Trophoblast cell (in vitro differentiated cells and primary cell): Measurements from ENCODE around the gene ADARB2.

Source experiments
- DNase-seq, 2 donors: peaks; one replicate each; pipeline ENCODE4 v3.0.0-alpha.2; 2016
- H2AFZ ChIP-seq: 2 replicates; pipeline ENCODE4 v1.6.1; 2013; ENCODE audit warnings: low read length, moderate library complexity, mild to moderate bottlenecking; ENCODE audit not compliant: insufficient read depth, poor library complexity
- H2AK5ac ChIP-seq: 2 replicates; pipeline ENCODE4 v1.6.1; 2013; ENCODE audit warnings: mild to moderate bottlenecking, low read length
- H2BK120ac ChIP-seq: 2 replicates; pipeline ENCODE4 v1.6.1; 2013; ENCODE audit warnings: low read length, mild to moderate bottlenecking, moderate library complexity; ENCODE audit not compliant: insufficient read depth, poor library complexity
- H2BK12ac ChIP-seq: 2 replicates; pipeline ENCODE4 v1.6.1; 2013; ENCODE audit warnings: mild to moderate bottlenecking, low read length, moderate library complexity
- H2BK5ac ChIP-seq: 2 replicates; pipeline ENCODE4 v1.6.1; 2013; ENCODE audit warnings: low read length, low read depth, moderate library complexity, mild to moderate bottlenecking; ENCODE audit not compliant: poor library complexity
- H3K14ac ChIP-seq: 2 replicates; pipeline ENCODE4 v1.6.1; 2013; ENCODE audit warnings: mild to moderate bottlenecking, low read length
- H3K18ac ChIP-seq: 2 replicates; pipeline ENCODE4 v1.6.1; 2013; ENCODE audit warnings: mild to moderate bottlenecking, low read length
- H3K23ac ChIP-seq: 2 replicates; pipeline ENCODE4 v1.6.1; 2013; ENCODE audit warnings: low read length
- H3K27ac ChIP-seq: 2 replicates; pipeline ENCODE4 v1.5.1; 2013; ENCODE audit warnings: low read depth, mild to moderate bottlenecking, inconsistent platforms, low read length, moderate library complexity
- H3K27me3 ChIP-seq: 2 replicates; pipeline ENCODE4 v1.6.1; 2013; ENCODE audit warnings: inconsistent platforms, mild to moderate bottlenecking, low read length, moderate library complexity; ENCODE audit not compliant: insufficient read depth
- H3K36me3 ChIP-seq, 2 experiments: 1 replicate in 1 of 2; 2 replicates in 1 of 2; pipeline ENCODE4 v1.6.1; 2013; ENCODE audit warnings: low read length in 2 of 2, mild to moderate bottlenecking in 2 of 2, moderate library complexity in 1 of 2; ENCODE audit not compliant: insufficient read depth in 2 of 2, control insufficient read depth in 1 of 2
- H3K4ac ChIP-seq: 2 replicates; pipeline ENCODE4 v1.6.1; 2013; ENCODE audit warnings: low read depth, mild to moderate bottlenecking, low read length, moderate library complexity
- H3K4me1 ChIP-seq, 2 experiments: 1 replicate in 1 of 2; 2 replicates in 1 of 2; pipeline ENCODE4 v1.6.1; 2013; ENCODE audit warnings: low read length in 2 of 2, mild to moderate bottlenecking in 2 of 2, moderate library complexity in 1 of 2; ENCODE audit not compliant: insufficient read depth in 2 of 2, control insufficient read depth in 1 of 2
- H3K4me2 ChIP-seq: 2 replicates; pipeline ENCODE4 v1.6.1; 2013; ENCODE audit warnings: inconsistent platforms, mild to moderate bottlenecking, low read length, moderate library complexity
- H3K4me3 ChIP-seq: 2 replicates; pipeline ENCODE4 v1.5.1; 2013; ENCODE audit warnings: mild to moderate bottlenecking, low read depth, low read length, inconsistent platforms
- H3K79me1 ChIP-seq: one replicate; pipeline ENCODE4 v1.6.1; 2013; ENCODE audit warnings: low read length
- H3K79me2 ChIP-seq: 2 replicates; pipeline ENCODE4 v1.6.1; 2013; ENCODE audit warnings: low read length, mild to moderate bottlenecking; ENCODE audit not compliant: control insufficient read depth, insufficient read depth, poor library complexity
- H3K9ac ChIP-seq: 2 replicates; pipeline ENCODE4 v1.6.1; 2013; ENCODE audit warnings: mild to moderate bottlenecking, low read length
- H3K9me3 ChIP-seq: 2 replicates; pipeline ENCODE4 v1.6.1; 2013; ENCODE audit warnings: low read depth, mild to moderate bottlenecking, control low read depth, inconsistent platforms, low read length; ENCODE audit not compliant: insufficient read depth
- H4K12ac ChIP-seq: 2 replicates; pipeline ENCODE4 v1.6.1; 2013; ENCODE audit warnings: low read depth, mild to moderate bottlenecking, low read length, moderate library complexity
- H4K8ac ChIP-seq: 2 replicates; pipeline ENCODE4 v1.6.1; 2013; ENCODE audit warnings: low read depth, mild to moderate bottlenecking, low read length, moderate library complexity
- H4K91ac ChIP-seq: one replicate; pipeline ENCODE4 v1.6.1; 2013; ENCODE audit warnings: low read depth, mild to moderate bottlenecking, low read length, moderate library complexity
- WGBS: extraction: QIAGEN DNeasy Blood & Tissue Kit; methylation state at CpG from one replicate; pipeline ENCODE4 v1.1.7; 2013; ENCODE audit warnings: missing lambda C conversion rate; ENCODE audit not compliant: insufficient read length, insufficient coverage; ENCODE audit errors: extremely low coverage; 5-methylcytosine and 5-hydroxymethylcytosine counted together

The ADARB2 gene

DNA sequence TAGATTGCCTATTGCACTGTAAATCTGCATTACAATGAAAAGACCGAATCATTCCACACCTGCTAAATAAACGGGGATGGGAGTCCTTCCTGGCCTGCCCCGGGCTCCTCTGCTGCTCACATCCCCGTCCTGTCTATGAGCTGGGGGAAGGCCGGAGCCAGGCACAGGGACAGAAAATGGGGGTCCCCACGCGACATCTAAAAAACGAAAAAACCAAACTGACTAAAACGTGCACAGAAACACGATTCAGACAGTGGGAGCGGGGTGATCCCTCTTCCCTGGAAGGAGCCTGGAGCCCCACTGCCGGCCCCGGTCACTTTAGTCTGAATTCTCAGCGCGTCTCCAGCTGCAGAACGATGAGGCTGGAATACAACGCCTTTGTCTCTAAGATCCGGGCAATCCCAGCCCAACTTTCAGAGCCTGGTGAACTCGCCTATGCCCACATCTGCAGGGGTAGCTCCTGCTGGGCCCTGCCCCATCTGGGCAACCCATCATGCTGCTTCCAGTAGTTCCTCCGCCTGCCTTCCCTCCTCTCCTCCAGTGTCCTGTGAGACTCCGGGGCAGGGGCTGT lies 78.0 kb downstream of the ADARB2 start:
- no peak for DNase-seq
- Histone ChIP-seq H3K79me1 (no peaks in the 10 kb centered on the region), H4K91ac (no peak overlapping the region), H3K4me2 (no peak overlapping the region), H3K14ac (no peak overlapping the region), H3K9me3 (peaks cover 8% of the 10 kb centered on the region), H3K27me3 (no peaks in the 10 kb centered on the region), H3K18ac (no peak overlapping the region), H2BK5ac (no peak overlapping the region), H2AFZ (no peak overlapping the region), H3K4me1 (no peaks in the 10 kb centered on the region), H3K36me3 (no peaks in the 10 kb centered on the region), H2BK120ac (no peak overlapping the region), H3K79me2 (no peaks in the 10 kb centered on the region), H4K8ac (no peak overlapping the region), H2AK5ac (no peak overlapping the region), H3K23ac (no peak overlapping the region), H2BK12ac (no peak overlapping the region), H4K12ac (no peak overlapping the region), H3K9ac (no peak overlapping the region), H3K27ac (no peak overlapping the region), H3K4me3 (no peak overlapping the region), H3K4ac (no peak overlapping the region)
- WGBS = no CpG with 5 or more reads among the region's 21 CpGs

DNA sequence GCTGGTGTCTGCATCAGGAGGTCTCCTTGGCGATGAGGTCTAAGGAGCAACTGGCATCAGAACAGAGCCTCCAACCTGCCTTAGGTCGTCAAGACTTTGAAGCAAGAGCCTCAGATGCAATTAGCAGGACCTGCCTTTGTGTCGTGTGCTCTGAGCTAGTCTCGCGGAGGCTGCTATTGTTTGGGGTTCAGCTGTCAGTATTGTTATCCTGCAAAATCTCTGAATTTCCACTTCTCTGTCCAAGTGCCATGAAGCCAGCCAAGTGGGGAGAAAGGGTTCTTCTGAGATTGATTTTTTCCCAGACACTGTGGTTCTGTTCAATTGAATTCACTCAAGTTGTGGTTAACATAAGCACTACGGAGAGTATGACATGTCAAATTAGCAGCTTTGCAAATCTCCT lies 78.7 kb downstream of the ADARB2 start:
- Histone ChIP-seq H3K14ac (no peak overlapping the region), H3K4me1 (no peaks in the 10 kb centered on the region), H3K36me3 (no peaks in the 10 kb centered on the region), H3K4me3 (no peak overlapping the region), H3K4me2 (no peak overlapping the region), H4K8ac (no peak overlapping the region), H3K27ac (no peak overlapping the region), H4K91ac (no peak overlapping the region), H2BK12ac (no peak overlapping the region), H3K18ac (no peak overlapping the region), H2AK5ac (no peak overlapping the region), H2BK120ac (no peak overlapping the region), H3K9ac (no peak overlapping the region), H4K12ac (no peak overlapping the region), H3K27me3 (no peaks in the 10 kb centered on the region), H2BK5ac (no peak overlapping the region), H2AFZ (no peak overlapping the region), H3K4ac (no peak overlapping the region), H3K79me1 (no peaks in the 10 kb centered on the region), H3K79me2 (no peaks in the 10 kb centered on the region), H3K9me3 (peaks cover 8% of the 10 kb centered on the region), H3K23ac (no peak overlapping the region)
- no peak for DNase-seq
- no CpG with 5 or more reads among the region's 6 CpGs for WGBS

DNA sequence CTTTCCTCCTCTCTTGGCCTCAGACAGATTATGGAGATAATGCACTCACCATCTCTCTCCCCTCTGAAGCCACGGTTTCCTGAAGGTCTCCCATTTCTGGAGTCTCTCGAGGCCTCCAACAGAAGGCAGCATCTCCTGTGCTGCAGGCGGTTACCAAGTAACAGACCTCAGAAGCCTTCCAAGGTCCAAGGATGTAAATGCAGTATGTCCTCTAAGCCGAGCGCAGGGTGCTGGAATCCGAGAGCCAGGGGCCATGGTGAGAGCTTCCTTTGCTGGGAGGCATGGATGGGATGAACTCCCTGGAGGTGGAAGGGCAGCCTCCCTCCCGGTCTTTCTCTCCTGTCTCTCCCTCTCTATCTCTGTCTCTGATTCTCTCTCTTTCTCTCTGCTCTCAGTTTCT lies 79.8 kb downstream of the ADARB2 start:
- no CpG with 5 or more reads among the region's 7 CpGs for WGBS
- no peak overlapping the region for H3K4me3 ChIP-seq
- no peak overlapping the region for H2BK5ac ChIP-seq
- H3K4ac ChIP-seq = no peak overlapping the region
- H3K79me1 ChIP-seq = no peaks in the 10 kb centered on the region
- no peak overlapping the region for H4K12ac ChIP-seq
- no peak overlapping the region for H3K14ac ChIP-seq
- H2AK5ac ChIP-seq = no peak overlapping the region
- no peak overlapping the region for H3K18ac ChIP-seq
- H3K9ac ChIP-seq = no peak overlapping the region
- H3K27ac ChIP-seq = no peak overlapping the region
- no peak for DNase-seq
- no peaks in the 10 kb centered on the region for H3K36me3 ChIP-seq
- no peaks in the 10 kb centered on the region for H3K27me3 ChIP-seq
- no peak overlapping the region for H3K23ac ChIP-seq
- H2AFZ ChIP-seq = no peak overlapping the region
- H3K4me2 ChIP-seq = no peak overlapping the region
- no peak overlapping the region for H2BK120ac ChIP-seq
- no peaks in the 10 kb centered on the region for H3K79me2 ChIP-seq
- no peak overlapping the region for H4K8ac ChIP-seq
- H3K4me1 ChIP-seq = no peaks in the 10 kb centered on the region
- H3K9me3 ChIP-seq = peaks cover 10% of the 10 kb centered on the region
- no peak overlapping the region for H4K91ac ChIP-seq
- H2BK12ac ChIP-seq = no peak overlapping the region

DNA sequence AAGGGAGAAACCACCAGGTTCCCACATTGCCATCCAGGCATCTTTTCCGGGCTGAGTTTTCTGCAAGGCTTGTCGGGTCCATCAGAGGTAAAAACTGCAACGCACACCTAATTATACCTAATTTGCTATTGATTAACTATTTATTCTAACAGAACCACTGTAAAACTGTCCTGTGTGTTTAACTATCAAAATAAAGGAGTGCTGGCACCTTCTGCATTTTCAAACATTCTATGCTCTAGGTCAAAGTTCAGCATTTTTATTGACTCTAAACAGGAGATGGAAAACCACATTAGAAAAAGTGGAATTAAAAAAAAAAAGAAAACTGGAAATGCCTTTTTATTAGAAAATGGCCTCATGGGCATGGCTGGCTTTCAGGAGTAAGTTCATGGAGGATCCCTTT lies 82.0 kb downstream of the ADARB2 start:
- Histone ChIP-seq H3K18ac (no peak overlapping the region), H3K27me3 (no peaks in the 10 kb centered on the region), H2AK5ac (no peak overlapping the region), H3K14ac (no peak overlapping the region), H2BK120ac (no peak overlapping the region), H2AFZ (no peak overlapping the region), H3K79me2 (no peaks in the 10 kb centered on the region), H3K23ac (no peak overlapping the region), H2BK12ac (no peak overlapping the region), H4K8ac (no peak overlapping the region), H3K4ac (no peak overlapping the region), H2BK5ac (no peak overlapping the region), H3K27ac (no peak overlapping the region), H3K79me1 (no peaks in the 10 kb centered on the region), H4K12ac (no peak overlapping the region), H3K9me3 (peaks cover 7% of the 10 kb centered on the region), H3K4me3 (no peak overlapping the region), H3K36me3 (no peaks in the 10 kb centered on the region), H3K4me2 (no peak overlapping the region), H3K9ac (no peak overlapping the region), H4K91ac (no peak overlapping the region), H3K4me1 (no peaks in the 10 kb centered on the region)
- no peak for DNase-seq
- WGBS = no CpG with 5 or more reads among the region's 3 CpGs
